Naive thymus-derived CD4-positive, alpha-beta T cell (primary cell): ENCODE measurements around the gene GASK1A. TPM values are rescaled to one million over a fixed set of nuclear protein-coding genes. Genes with fewer than 3 reads are reported as not detected.
"Not testable (repeated sequence)": the region's sequence is repeated elsewhere in the genome, so short reads cannot be mapped to it uniquely, and the experiment has no call there.

Source experiments
- ATAC-seq: fragments of 150-1000 bp; cut with Tn5 transposase; 2 replicates; pipeline ENCODE4 v1.10.0; 2021; ENCODE audit warnings: mild to moderate bottlenecking, moderate library complexity
- CTCF ChIA-PET: fragments of 350-600 bp; sonication (Branson Sonifier 250); formaldehyde crosslinking; loops from one replicate; lab custom pipeline; 2021; ENCODE audit warnings: antibody characterized with exemption; lab: Charles Lee
- POLR2A ChIA-PET: fragments of 350-600 bp; sonication (Branson Sonifier 250); formaldehyde crosslinking; loops from one replicate; lab custom pipeline; 2021; ENCODE audit warnings: antibody characterized with exemption, inconsistent platforms; lab: Charles Lee
- DNase-seq, 9 donors: peaks; one replicate each; pipeline versions ENCODE4 v3.0.0 to v3.0.0-alpha.2; 2020 to 2022; ENCODE audit warnings: mixed read lengths in 1 of 9
- H3K27ac ChIP-seq: one replicate; pipeline ENCODE4 v1.7.0; 2013; ENCODE audit warnings: mild to moderate bottlenecking, low read depth, low read length, moderate library complexity
- H3K27me3 ChIP-seq, 2 donors: one replicate each; pipeline ENCODE4 v1.7.0; 2013; ENCODE audit warnings: low read length in 2 of 2, mild to moderate bottlenecking in 2 of 2, moderate library complexity in 2 of 2; ENCODE audit not compliant: control insufficient read depth in 2 of 2, insufficient read depth in 2 of 2
- H3K36me3 ChIP-seq, 3 experiments: 1 replicate in 2 of 3; 2 replicates in 1 of 3; pipeline ENCODE4 v1.7.0; 2013; ENCODE audit warnings: low read length in 3 of 3, mild to moderate bottlenecking in 3 of 3, moderate library complexity in 1 of 3; ENCODE audit not compliant: insufficient read depth in 3 of 3, control insufficient read depth in 2 of 3
- H3K4me1 ChIP-seq, 2 donors: one replicate each; pipeline ENCODE4 v1.7.0; 2013; ENCODE audit warnings: low read length in 2 of 2, mild to moderate bottlenecking in 2 of 2, moderate library complexity in 1 of 2; ENCODE audit not compliant: control insufficient read depth in 2 of 2, insufficient read depth in 2 of 2
- H3K4me3 ChIP-seq: 2 replicates; pipeline ENCODE4 v1.7.0; 2013; ENCODE audit warnings: mild to moderate bottlenecking, low read length
- H3K9me3 ChIP-seq, 3 experiments: 1 replicate in 2 of 3; 2 replicates in 1 of 3; pipeline ENCODE4 v1.7.0; 2013; ENCODE audit warnings: low read length in 3 of 3; ENCODE audit not compliant: control insufficient read depth in 2 of 3
- H3K27ac Mint-ChIP-seq, 9 donors: one replicate each; pipeline ENCODE4 v1.8.0; 2020 to 2022; ENCODE audit warnings: mixed read lengths in 9 of 9, mild to moderate bottlenecking in 8 of 9, moderate library complexity in 5 of 9, inconsistent platforms in 2 of 9
- H3K27me3 Mint-ChIP-seq, 5 donors: one replicate each; pipeline ENCODE4 v1.8.0; 2021 to 2022; ENCODE audit warnings: mixed read lengths in 5 of 5, mild to moderate bottlenecking in 1 of 5
- H3K36me3 Mint-ChIP-seq, 5 donors: one replicate each; pipeline ENCODE4 v1.8.0; 2020 to 2022; ENCODE audit warnings: mixed read lengths in 5 of 5, mild to moderate bottlenecking in 3 of 5, inconsistent platforms in 1 of 5
- H3K4me1 Mint-ChIP-seq, 7 donors: one replicate each; pipeline ENCODE4 v1.8.0; 2020 to 2022; ENCODE audit warnings: mixed read lengths in 7 of 7, mild to moderate bottlenecking in 3 of 7, inconsistent platforms in 1 of 7
- H3K4me3 Mint-ChIP-seq, 10 donors: one replicate each; pipeline ENCODE4 v1.8.0; 2020 to 2022; ENCODE audit warnings: mild to moderate bottlenecking in 10 of 10, mixed read lengths in 10 of 10, moderate library complexity in 6 of 10, inconsistent platforms in 2 of 10
- H3K9me3 Mint-ChIP-seq, 11 donors: one replicate each; pipeline ENCODE4 v1.8.0; 2020 to 2022; ENCODE audit warnings: mixed read lengths in 11 of 11, mild to moderate bottlenecking in 4 of 11, inconsistent platforms in 1 of 11, moderate library complexity in 1 of 11
- intact Hi-C, 2 donors: fragments of 100-400 bp; cut with micrococcal nuclease; formaldehyde crosslinking; loops; one replicate each; pipeline ENCODE4 v1.15.1; 2023
- polyA plus RNA-seq, 2 donors: library from polyadenylated mRNA; unstranded; fragments of 300-500 nt; fragmentation: Illumina TruSeq; gene quantifications; one replicate each; pipeline ENCODE4 v1.2.3, GENCODE V29; 2021
- total RNA-seq, 6 experiments: library from RNA in 5 of 6; stranded (reverse) in 5 of 6; gene quantifications; 1 replicate in 5 of 6; 2 replicates in 1 of 6; pipeline ENCODE4 v1.2.3 and lab custom pipeline; 2021 to 2026

The GASK1A gene
- total and polyA plus RNA-seq, 7 experiments from 2014 or later: 0.20 to 0.24 (median 0.21) TPM; not detected in 4

- Histone ChIP-seq H3K4me1 (peaks cover 0 to 27% of the 10 kb centered on the region in 2 donors), H3K27ac (no peak overlapping the region), H3K36me3 (no peaks in the 10 kb centered on the region), H3K4me3 (no peak overlapping the region), H3K9me3 (no peaks in the 10 kb centered on the region), H3K27me3 (no peaks in the 10 kb centered on the region)
- peaks cover 0 to 19% (median 3%) of the 10 kb centered on the region in 5 donors for H3K27me3 Mint-ChIP-seq
- ATAC-seq (peak; percentile 45), DNase-seq (peak in 6 of 9 donors; percentile 11 to 50 (median 42))
- intact Hi-C loops: loop anchor here (1.0 to 10.0 kb wide), 10 partner anchors 46 to 673 kb away; partner anchors contain the start of gene SNRK (in 1 of the 2)
- no peaks in the 10 kb centered on the region for H3K36me3 Mint-ChIP-seq
- peaks cover 0 to 38% (median 34%) of the 10 kb centered on the region in 7 donors for H3K4me1 Mint-ChIP-seq
- no peaks in the 10 kb centered on the region for H3K9me3 Mint-ChIP-seq
- CTCF ChIA-PET: interaction anchor here (0.5 to 5.1 kb wide), 41 partner anchors 8 to 1227 kb away, joined by 3 to 53 read pairs (median 4); no protein-coding TSS in a partner anchor
- peak overlapping the region in 2 of 9 donors; percentile 2 to 24 for H3K27ac Mint-ChIP-seq
- no peak overlapping the region for H3K4me3 Mint-ChIP-seq
- POLR2A ChIA-PET: interaction anchor here (0.8 to 1.6 kb wide), 4 partner anchors 63 to 541 kb away, joined by 3 to 7 read pairs (median 4); no protein-coding TSS in a partner anchor
These were observed 17.5 kb upstream of the GASK1A start for GRCh38 chr3:42961633-42962032.

DNA sequence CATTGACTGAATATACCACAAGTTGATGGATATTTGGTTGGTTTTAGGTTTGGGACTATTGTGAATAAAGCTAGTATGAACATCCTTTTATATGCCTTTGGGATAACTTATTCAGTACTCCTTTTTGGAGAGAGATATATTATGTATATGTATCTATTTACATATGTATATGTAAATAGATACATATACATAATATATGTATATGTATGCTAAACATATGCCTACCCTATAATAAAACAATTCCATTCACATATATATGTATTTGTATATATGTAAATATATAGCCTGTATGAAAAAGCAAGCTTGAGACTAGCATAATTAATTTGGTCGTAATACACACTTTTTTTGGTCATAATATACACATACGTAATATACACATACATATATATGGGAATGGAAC lies 15.8 kb upstream of the GASK1A start:
- H3K4me1 Mint-ChIP-seq: peaks cover 0 to 41% (median 37%) of the 10 kb centered on the region in 7 donors

DNA sequence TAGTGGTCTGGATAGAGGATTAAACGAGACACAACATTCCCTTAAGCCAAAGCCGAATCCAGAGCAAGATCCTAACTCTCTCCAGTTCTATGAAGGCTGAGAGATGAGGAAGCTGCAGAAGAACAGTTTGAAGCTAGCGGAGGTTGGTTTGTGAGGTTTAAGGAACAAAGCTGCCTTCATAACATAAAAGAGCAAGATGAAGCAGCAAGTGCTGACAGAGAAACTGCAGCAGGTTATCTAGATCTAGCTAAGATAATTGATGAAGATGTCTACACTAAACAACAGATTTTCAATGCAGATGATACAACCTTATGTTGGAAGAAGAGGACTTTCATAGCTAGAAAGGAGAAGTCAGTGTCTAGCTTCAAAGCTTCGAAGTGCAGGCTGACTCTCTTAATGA lies 14.8 kb upstream of the GASK1A start:
- Mint-ChIP-seq H3K4me3 (peak overlapping the region in 9 of 10 donors; percentile 15 to 62 (median 45)), H3K4me1 (peaks cover 0 to 41% (median 37%) of the 10 kb centered on the region in 7 donors), H3K9me3 (no peaks in the 10 kb centered on the region), H3K27me3 (peaks cover 0 to 14% (median 3%) of the 10 kb centered on the region in 5 donors), H3K36me3 (no peaks in the 10 kb centered on the region), H3K27ac (peak overlapping the region in 7 of 9 donors; percentile 28 to 83 (median 56))
- peaks cover 0 to 27% of the 10 kb centered on the region in 2 donors for H3K4me1 ChIP-seq
- no peaks in the 10 kb centered on the region for H3K9me3 ChIP-seq
- H3K36me3 ChIP-seq: no peaks in the 10 kb centered on the region
- H3K27ac ChIP-seq: no peak overlapping the region
- no peaks in the 10 kb centered on the region for H3K27me3 ChIP-seq
- ChIA-PET POLR2A (interaction anchor here (0.6 to 1.2 kb wide), 5 partner anchors 14 to 326 kb away, joined by 3 to 5 read pairs (median 4); no protein-coding TSS in a partner anchor), CTCF (interaction anchor here (0.6 to 5.1 kb wide), 7 partner anchors 42 to 538 kb away, joined by 3 to 53 read pairs (median 3); no protein-coding TSS in a partner anchor)
- ATAC-seq (peak; percentile 54), DNase-seq (peak in 6 of 9 donors; percentile 20 to 56 (median 42))
- intact Hi-C loops: loop anchor here in 1 of 2 donors (2.0 to 10.0 kb wide), 4 partner anchors 43 to 1235 kb away; no protein-coding TSS in a partner anchor
- H3K4me3 ChIP-seq: no peak overlapping the region

More for the DNA sequence above, 15.8 kb upstream of the GASK1A start:
- Mint-ChIP-seq H3K9me3 (no peaks in the 10 kb centered on the region), H3K36me3 (no peaks in the 10 kb centered on the region), H3K27me3 (peaks cover 0 to 19% (median 3%) of the 10 kb centered on the region in 5 donors), H3K4me3 (no peak overlapping the region), H3K27ac (no peak overlapping the region)
- H3K9me3 ChIP-seq: no peaks in the 10 kb centered on the region
- DNase-seq (no peak), ATAC-seq (no peak)
- H3K4me3 ChIP-seq: no peak overlapping the region
- no peaks in the 10 kb centered on the region for H3K27me3 ChIP-seq
- no peaks in the 10 kb centered on the region for H3K36me3 ChIP-seq
- no peak overlapping the region for H3K27ac ChIP-seq
- H3K4me1 ChIP-seq: peaks cover 0 to 27% of the 10 kb centered on the region in 2 donors
- intact Hi-C loops: loop anchor here in 1 of 2 donors (5.0 to 10.0 kb wide), 2 partner anchors 44 to 672 kb away; no protein-coding TSS in a partner anchor
- ChIA-PET POLR2A (interaction anchor here (0.9 to 1.2 kb wide), 2 partner anchors 59 to 415 kb away, joined by 3 to 5 read pairs; no protein-coding TSS in a partner anchor), CTCF (interaction anchor here (0.7 to 5.1 kb wide), 6 partner anchors 61 to 539 kb away, joined by 3 to 53 read pairs (median 18); no protein-coding TSS in a partner anchor)

GRCh38 chr3:42970557-42970956 lies 8.6 kb upstream of the GASK1A start:
- DNase-seq (no peak), ATAC-seq (no peak)
- H3K9me3 Mint-ChIP-seq: peaks cover 4 to 32% (median 16%) of the 10 kb centered on the region in 11 donors
- Histone ChIP-seq H3K9me3 (peaks cover 0 to 9% (median 6%) of the 10 kb centered on the region in 3 experiments), H3K4me1 (peaks cover 0 to 4% of the 10 kb centered on the region in 2 donors), H3K27ac (no peak overlapping the region), H3K27me3 (no peaks in the 10 kb centered on the region), H3K4me3 (no peak overlapping the region), H3K36me3 (no peaks in the 10 kb centered on the region)
- H3K27ac Mint-ChIP-seq: peak overlapping the region in 1 of 9 donors; percentile 13
- CTCF ChIA-PET: no interaction called here
- no peak overlapping the region for H3K4me3 Mint-ChIP-seq
- H3K36me3 Mint-ChIP-seq: peaks cover 4 to 18% (median 7%) of the 10 kb centered on the region in 5 donors
- POLR2A ChIA-PET: no interaction called here
- peaks cover 0 to 6% (median 3%) of the 10 kb centered on the region in 5 donors for H3K27me3 Mint-ChIP-seq
- H3K4me1 Mint-ChIP-seq: peaks cover 0 to 10% (median 5%) of the 10 kb centered on the region in 7 donors
- intact Hi-C loops: no loop called here

DNA sequence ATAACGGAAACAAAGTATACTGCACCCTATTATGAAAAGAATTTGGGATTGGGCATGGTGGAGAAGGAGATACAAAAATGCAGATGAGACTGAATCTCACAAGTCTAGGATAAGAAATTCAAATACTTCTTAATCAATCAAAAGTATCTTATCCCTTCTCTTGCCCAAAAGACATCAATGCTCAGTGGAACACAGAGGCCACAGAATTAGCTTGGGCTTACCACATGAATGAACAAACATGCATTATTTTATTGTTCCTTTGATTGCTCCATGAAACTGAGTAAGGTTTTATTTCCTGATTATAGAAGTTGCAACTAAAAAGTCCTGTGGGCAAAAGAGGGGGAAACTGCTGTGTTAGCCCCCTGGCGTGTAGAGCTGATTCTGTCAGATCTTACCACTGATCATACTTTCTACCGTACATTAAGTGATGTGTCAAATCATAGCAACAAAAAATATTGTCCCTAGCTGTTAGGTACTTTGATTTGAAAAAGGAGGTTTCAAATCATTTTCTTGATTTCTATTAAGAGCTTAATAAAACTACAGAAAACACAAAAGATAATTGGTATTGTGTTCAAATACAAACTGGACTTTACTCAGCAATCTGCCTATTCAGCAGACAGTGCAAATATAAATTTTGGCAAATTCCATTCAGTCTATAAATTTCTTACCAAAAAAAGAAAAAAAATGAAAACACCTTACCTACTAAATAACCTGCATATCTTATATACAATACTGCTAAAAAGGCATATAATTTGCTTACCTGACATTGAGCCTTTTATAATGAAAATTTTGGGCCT lies 7.9 kb upstream of the GASK1A start:
- peaks cover 0 to 6% (median 0%) of the 10 kb centered on the region in 7 donors for H3K4me1 Mint-ChIP-seq
- Histone ChIP-seq H3K36me3 (no peaks in the 10 kb centered on the region), H3K4me1 (no peaks in the 10 kb centered on the region), H3K4me3 (no peak overlapping the region), H3K27me3 (no peaks in the 10 kb centered on the region), H3K27ac (no peak overlapping the region), H3K9me3 (peaks cover 0 to 9% (median 6%) of the 10 kb centered on the region in 3 experiments)
- no peak for ATAC-seq
- ChIA-PET POLR2A (no interaction called here), CTCF (interaction anchor here (0.8 to 1.2 kb wide), 2 partner anchors 9 to 116 kb away, joined by 3 read pairs; no protein-coding TSS in a partner anchor)
- H3K4me3 Mint-ChIP-seq: no peak overlapping the region
- peaks cover 7 to 35% (median 20%) of the 10 kb centered on the region in 11 donors for H3K9me3 Mint-ChIP-seq
- peaks cover 0 to 6% (median 0%) of the 10 kb centered on the region in 5 donors for H3K27me3 Mint-ChIP-seq
- H3K27ac Mint-ChIP-seq: no peak overlapping the region
- DNase-seq: no peak
- peaks cover 4 to 23% (median 12%) of the 10 kb centered on the region in 5 donors for H3K36me3 Mint-ChIP-seq
- intact Hi-C loops: no loop called here

DNA sequence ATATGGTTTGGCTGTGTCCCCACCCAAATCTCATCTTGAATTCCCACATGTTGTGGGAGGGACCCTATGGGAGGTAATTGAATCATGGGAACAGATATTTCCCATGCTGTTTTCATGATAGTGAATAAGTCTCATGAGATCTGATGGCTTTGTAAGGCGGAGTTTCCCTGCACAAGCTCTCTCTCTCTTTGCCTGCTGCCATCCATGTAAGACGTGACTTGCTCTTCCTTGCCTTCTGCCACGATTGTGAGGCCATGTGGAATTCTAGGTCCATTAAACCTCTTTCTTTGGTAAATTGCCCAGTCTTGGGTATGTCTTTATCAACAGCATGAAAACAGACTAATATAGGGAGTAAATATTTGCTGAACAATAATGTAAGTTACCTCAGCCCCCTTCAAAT lies 4.2 kb upstream of the GASK1A start:
- H3K27ac ChIP-seq, ATAC-seq, H3K9me3 ChIP-seq, POLR2A ChIA-PET, H3K27me3 ChIP-seq, H3K4me1 ChIP-seq, H3K4me3 Mint-ChIP-seq, DNase-seq, CTCF ChIA-PET, H3K36me3 ChIP-seq, H3K4me3 ChIP-seq: not testable (repeated sequence)
- H3K4me1 Mint-ChIP-seq: peaks cover 0 to 14% (median 7%) of the 10 kb centered on the region in 7 donors
- peaks cover 7 to 35% (median 20%) of the 10 kb centered on the region in 11 donors for H3K9me3 Mint-ChIP-seq
- intact Hi-C loops: loop anchor here in 1 of 2 donors (5.0 kb wide), 1 partner anchor 47 kb away; no protein-coding TSS in a partner anchor
- peaks cover 4 to 23% (median 12%) of the 10 kb centered on the region in 5 donors for H3K36me3 Mint-ChIP-seq
- H3K27me3 Mint-ChIP-seq: peaks cover 6 to 27% (median 22%) of the 10 kb centered on the region in 5 donors
- H3K27ac Mint-ChIP-seq: peak overlapping the region in 1 of 9 donors; percentile 51
